NCI-H146 treated with DMSO at 0.1 percent for 48 hours (cell line): ENCODE data around the gene MAMDC2.
"Not testable (repeated sequence)": the region's sequence is repeated elsewhere in the genome, so short reads cannot be mapped to it uniquely, and the experiment has no call there.

ENCODE experiments used
- DNase-seq: peaks from one replicate; lab custom pipeline; 2025; ENCODE audit not compliant: unreplicated experiment; lab: John Stamatoyannopoulos, UW

The MAMDC2 gene

DNA sequence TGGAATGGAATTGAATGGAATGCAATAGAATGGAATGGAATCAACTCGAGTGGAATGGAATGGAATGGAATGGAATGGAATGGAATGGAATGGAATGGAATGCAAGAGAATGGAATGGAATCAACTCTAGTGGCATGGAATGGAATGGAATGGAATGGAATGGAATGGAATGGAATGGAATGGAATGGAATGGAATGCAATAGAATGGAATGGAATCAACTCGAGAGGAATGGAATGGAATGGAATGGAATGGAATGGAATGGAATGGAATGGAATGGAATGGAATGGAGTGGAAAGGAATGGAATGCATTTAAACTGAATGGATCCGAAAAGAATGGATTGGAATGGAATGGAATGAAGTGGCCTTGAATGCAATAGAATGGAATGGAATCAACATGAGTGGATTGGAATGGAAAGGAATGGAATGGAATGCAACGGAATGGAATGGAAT, 5.5 kb upstream of the MAMDC2 start:
- DNase-seq: not testable (repeated sequence)

DNA sequence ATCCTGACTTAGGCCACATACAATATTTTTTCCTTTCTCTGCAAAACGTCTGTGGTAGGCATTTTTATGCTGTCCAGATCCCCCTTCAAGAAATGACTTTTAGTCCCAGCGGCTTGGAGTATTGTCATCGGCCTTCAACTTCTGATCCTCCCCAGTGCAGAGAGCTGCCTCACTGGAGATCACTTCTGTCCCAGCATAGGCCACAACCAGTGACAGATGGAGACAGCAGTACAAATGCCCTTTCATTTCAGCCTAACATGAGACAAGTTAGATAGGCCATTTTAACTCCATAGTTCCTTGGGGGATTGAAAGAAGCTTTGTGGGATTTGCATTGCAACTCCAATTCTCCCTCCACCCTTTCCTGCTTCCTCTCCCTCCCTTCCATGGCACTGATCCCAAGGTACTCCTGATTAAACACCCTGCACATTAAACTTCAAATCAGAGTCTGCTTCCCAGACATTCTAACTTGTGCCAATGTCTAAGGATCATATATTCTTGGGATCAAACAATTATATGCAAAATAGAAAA, 3.2 kb upstream of the MAMDC2 start:
- DNase-seq: no peak

DNA sequence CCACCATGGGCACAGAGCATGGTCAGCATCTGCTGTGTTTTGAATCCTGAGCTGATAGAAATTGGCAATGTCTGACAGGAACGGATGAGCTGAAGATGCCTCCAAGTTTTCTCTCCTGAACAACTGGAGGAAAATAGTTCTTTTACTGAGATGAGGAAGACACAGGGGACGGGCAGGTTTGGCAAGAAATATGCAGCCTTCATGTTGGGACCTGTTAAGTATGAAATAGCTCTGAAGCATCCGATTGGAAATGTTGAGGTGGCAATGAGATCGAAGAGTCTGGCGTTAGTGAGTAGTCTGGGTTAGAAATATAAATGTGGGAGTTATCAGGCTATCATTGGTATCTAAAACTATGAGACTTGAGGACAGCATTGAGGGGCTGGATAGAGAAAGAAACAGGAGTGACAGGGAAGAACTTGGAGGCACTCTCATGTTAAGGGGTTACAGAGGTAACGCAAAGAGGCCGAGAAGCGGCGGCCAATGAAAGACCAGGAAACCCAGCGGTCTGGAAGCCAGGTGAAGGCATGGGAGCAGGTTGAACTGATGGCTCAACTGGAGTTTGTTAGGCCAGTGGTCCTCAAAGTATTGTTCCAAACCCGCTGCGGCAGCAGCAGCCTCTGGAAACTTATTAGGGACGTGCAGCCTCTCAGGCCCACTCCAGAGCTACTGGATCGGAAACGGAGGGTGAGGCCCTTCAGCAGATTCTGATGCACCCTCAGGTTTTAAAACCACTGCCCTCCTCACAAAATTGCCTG, 1.0 kb upstream of the MAMDC2 start:
- DNase-seq: no peak

DNA sequence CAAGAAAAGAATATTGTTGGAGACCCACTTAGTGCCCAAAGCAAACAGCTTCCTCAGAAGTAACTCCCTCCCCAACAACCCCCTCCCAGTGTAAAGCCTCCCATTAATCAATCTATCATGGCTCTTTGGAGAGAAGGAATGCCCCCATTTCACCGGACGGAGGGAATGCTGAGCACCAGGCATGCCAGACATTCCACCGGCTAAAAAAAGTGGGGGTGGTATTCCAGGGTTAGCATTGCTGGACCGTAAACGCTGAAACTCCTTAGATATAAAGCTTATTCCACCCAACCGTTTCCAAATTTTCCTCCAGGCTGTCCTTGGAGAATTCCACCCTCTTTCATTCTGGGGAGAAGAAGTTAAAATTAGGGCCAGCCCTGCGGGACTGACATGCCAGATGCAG, 363 bp upstream of the MAMDC2 start:
- DNase-seq: no peak

DNA sequence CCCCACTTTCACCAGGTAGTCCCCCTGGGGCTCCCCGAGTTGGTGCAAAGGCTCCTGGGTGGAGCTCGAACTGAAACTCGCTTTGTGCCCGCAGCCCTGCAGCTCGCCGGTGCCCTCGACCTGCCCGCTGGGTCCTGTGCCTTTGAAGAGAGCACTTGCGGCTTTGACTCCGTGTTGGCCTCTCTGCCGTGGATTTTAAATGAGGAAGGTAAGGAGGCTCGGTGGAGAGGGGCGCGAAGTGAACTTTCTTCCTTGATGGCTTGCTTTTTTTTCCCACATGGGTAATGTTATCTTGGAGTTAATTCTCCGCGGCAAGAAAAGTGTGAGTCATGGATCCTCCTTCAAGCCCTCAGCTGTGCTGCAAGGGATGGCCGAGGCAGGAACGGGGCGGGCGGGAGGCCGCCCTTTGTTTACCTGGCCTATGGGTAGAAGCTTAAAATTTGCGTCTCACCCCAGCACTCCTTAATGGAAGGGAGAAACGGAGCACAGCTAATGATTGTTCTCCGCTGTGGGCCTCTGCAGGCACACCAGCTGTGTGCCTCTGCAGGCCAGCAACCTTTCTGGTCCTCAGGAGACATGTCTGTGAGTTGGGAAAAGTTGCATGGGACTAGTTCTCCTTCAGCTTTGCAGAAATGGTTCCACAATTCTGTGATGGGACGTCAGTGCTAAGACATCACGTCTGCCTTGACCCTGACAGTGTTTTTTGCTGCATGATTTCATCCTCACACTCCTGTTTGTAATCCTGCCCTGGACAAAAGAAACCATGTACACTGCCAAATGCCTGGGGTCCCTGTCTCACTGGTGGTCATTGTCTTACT, 1.1 kb downstream of the MAMDC2 start:
- no peak for DNase-seq

DNA sequence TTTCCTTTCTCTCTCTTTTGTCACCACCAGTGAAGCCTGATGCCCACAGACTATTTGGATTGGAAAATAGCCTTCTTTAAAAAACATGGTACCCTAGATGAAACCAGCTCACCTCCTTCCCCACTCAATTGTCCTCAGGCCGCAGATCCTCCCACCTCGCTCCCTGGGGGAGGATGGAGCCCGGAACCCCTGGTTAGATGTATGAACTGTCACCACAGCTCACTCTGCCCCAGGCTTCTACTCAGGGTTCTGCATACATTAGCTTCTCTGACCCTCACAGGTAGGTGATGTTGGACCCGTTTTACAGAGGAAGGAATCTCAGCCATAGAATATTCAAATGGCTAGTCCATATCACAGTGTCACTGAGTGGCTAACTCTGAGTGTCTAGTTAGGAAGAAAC, 1.8 kb downstream of the MAMDC2 start:
- no peak for DNase-seq

DNA sequence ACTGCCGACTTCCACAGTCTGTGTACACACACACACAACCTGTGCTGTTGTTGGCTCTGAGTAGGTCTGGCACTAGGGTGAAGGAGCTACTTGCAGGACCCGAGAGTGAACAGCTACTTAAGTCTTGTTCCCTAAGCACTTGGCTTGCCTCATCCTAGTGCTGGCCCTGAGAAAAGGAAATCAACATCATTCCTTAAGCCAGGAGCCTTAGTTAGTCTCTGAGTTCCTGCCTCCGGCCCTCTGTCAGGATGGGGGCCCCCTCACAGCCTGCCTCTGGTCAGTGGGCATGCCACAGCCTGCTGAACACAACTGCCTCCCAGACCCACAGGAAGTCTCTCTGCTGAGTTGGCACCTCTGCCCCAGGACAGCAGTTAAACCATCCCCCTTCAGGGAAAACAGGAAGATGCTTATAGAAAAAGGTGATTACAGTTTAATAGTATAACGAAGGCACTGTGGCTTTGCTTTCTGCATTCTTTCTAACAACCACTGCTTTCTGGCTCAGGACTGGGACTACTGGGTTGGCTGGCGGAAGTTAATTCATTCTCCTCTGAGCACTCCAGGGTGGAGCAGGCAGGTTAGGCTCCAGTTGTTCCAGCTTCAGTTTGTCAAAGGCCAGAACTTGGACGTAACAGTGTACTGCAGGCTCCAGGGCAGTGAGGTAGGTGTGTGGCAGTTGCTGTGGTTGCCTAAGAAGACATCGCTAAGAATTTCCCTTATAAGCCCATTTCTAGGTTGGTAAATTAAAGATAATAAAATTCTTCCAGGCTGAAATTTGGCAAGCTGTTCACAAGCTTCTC, 2.8 kb downstream of the MAMDC2 start:
- no peak for DNase-seq

DNA sequence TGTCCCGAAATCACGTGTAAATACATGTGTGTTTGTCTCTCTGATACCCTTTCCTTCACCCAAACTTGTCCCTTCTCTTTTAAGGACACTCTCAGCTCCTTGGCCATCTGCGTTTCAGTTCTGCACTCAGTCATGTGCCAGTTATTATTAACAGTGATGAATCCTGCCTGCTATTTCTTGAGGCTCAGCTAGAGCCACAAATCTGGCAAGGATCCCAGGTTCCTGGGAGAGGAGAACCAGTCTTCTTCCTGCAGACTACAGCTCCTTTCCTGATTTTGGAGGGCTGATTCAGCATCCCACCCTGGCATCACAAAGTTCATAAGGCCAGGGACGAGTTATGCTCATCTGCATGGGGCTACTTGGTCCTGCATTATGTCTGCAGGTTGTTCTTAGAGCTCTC, 5.6 kb downstream of the MAMDC2 start:
- no peak for DNase-seq

DNA sequence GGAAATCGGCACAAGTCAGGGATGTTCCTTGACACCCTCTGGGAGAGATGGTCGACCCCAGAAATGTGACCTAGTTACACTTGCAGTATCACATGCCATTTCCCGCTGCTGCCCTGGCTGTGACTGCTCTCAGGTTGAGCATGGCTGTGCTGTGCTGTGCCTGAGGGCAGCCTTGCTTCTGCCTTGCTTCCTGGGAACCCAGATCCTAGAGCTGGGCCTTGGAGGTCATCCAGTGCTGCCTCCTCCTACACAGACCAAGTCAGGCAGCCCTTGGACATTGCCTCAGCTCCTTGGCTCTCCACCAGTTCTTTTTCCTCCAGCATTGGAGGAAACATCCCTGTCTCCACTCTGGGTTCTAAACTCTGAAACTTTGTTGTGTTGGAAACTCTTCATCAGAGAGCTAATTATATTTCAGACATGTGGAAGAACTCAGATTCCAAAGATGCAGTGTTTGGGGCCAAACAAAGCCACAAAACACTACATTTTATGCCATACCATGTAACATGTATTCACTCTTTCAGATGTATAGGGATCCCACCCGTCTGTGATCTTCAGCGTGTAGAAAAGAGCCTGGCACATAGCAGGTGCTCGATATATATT, 6.1 kb downstream of the MAMDC2 start:
- no peak for DNase-seq

DNA sequence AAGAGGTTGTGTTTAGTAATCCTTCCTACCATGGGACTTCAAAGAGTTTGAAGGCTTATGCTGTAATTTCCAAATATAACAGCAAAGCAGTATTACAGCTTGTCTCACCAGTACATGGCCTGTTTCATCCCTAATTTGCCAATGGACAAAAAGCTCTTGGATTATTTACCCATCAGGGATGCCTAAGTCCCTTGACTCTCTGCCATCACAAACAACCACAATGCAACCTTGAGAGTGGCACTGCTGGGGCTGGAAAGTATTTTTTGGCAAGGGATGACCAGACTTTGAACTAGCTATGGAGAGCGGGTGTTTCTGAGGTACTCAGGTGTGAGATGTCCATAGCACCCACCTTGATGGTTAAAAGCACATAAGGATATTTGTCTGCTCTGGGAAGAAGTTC, 9.1 kb downstream of the MAMDC2 start:
- DNase-seq: no peak

DNA sequence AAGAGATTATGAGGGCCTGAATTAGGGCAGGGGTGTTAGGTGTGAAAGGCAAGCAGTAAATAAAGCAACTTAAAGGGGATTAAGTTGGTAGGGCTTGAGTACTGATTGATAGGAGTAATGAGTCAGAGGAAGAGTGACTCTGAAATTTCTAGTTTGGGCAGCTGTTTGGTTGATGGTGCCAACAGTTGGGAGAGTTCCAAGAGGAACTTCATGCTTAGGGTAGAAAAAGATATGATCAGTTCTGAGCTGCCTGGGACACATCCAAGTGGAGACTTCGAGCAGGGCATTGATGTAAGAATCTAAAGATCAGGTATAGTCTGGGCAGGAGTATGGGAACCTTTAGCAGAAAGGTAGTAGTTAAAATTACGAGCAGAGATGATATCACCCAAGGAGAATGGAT, 10.2 kb downstream of the MAMDC2 start:
- no peak for DNase-seq

DNA sequence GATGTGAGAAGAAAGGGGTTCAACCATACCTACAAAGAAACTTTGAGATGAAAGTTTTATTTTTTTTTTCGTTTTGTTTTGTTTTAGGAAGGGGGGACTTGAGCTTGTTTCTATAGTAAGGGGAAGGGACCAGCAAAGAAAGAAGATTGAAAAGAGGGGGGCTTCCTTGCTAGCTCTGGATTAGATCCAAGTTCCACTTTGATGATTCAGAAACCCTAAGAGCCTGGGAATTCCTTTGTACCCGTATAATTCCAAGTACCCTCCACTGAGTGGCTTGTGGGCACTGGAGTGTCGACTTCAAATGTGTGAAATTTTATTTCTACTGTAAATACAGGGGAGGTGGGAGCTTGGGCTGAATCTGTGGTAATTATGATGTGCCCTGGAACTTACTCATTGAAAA, 10.9 kb downstream of the MAMDC2 start:
- no peak for DNase-seq

DNA sequence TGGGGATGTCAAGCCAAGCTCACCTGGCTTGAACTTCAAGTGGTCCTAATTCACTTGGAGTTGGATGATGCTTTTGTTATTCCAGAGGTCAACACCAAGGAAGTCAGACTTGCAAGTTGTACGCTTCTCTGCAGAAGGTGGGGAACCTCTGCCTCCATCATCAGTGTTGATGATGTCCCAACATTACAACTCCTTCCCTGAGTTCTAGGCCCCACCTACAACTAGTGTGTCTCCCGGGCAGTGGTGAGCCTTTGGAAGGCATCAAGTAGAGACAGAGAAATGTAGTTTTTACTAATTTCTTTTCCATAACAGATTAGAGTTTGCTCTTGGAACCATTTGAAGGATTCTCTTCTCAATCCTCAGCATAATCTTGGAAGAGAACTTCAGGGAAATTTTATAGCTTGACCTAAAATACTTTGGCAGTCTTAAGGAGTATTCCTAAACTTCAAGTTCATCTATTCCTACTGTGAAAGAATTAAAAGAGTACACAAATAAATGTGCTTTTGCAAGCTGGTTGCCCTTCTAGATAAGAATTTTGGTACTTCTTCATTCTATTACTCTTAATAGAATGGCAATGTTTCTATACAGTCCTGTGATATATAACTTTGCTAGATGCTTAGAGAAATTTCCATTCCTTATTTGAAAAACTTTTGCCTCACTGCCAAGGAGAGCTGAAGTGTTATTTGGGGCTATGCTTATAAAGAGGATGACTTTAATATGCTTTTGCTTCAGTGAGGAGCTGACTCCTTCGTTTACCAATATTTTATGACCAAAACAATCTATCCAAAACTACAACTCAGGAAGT, 12.0 kb downstream of the MAMDC2 start:
- DNase-seq: no peak

DNA sequence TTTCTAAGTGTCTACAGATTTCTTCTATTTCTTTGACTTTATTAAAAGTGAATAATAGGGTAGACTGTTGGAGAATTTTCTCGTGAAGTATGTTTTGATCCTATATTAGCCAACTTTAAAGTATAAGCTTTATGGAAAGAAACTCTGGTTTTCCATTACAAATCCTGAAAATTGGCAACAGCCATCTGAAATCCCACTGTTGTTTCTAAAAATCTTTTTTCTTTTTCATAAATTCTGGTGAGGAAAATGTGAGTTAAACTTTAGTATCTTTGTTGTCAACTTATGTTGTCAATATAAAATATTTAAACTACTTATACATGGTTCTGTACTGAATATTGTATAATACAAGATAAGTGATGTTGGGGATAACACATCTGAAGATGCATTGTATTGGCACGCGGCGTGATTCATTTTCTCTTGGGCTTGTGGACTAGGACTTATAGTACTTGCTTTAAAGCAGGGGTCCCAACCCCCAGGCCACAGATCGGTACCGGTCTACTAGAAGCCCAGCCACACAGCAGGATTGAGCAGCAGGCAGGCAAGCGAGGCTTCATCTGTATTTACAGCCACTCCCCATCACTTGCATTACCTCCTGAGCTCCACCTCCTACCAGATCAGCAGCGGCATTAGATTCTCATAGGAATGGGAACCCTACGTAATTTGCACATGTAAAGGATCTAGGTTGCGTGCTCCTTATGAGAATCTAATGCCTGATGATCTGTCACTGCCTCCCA, 12.7 kb downstream of the MAMDC2 start:
- DNase-seq: no peak

DNA sequence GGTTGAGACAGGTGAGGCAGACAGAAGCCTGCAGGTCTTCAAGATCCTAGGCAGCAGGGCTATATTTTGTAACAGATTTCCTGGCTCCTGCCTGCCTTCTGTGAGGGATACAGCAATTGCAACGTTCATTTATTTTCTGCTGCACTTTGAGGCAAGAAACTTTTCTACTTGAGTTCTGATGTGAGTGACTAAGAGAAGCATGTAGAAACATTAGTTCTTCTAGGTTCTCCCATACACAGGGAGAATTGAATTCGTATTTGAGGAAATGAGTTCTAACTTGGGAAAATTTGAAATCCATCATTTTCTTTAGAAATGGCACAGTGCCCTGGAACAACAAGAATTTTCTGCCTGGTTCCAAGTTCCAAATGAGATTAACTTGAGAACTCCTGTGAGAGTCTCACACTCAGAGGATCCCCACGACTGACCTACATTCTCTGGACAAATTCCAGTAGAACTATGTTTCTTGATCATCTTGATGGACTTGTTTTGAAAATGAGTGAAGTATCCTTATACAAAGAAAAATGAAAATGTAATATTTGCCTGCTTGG, 15.0 kb downstream of the MAMDC2 start:
- no peak for DNase-seq

DNA sequence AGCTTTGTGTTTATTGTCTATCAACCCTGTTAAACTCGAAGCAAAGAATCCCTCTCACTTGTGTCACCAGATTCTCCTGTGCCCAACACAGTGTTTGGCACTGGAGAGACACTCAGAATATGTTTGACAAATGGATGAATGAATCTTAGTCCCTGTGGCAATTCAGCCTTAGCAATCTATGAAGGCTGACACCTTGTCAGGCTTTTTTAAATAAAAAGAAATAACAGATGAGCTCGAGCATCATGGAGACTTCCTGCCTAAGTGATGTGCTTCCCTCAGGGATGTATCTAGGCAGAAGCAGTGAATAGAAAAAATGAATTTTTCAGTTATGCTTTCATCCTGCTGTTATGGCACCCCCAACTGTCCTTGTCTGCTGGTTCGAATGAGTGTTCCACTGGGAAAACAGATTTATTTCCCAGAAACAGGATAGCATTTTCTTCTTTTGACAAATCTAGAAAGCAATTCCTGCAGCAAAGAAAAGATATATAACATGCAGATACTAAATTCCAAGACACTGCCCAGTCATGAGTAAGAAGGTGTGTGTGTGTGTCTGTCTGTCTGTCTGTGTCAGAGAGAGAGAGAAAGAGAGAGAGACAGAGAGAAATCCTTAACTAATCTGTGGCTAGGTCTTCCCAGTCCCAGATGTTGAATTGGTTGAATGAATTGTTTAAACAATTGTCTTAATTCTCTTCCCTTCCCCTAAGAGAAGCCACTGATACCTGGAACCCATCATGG, 16.7 kb downstream of the MAMDC2 start:
- no peak for DNase-seq

DNA sequence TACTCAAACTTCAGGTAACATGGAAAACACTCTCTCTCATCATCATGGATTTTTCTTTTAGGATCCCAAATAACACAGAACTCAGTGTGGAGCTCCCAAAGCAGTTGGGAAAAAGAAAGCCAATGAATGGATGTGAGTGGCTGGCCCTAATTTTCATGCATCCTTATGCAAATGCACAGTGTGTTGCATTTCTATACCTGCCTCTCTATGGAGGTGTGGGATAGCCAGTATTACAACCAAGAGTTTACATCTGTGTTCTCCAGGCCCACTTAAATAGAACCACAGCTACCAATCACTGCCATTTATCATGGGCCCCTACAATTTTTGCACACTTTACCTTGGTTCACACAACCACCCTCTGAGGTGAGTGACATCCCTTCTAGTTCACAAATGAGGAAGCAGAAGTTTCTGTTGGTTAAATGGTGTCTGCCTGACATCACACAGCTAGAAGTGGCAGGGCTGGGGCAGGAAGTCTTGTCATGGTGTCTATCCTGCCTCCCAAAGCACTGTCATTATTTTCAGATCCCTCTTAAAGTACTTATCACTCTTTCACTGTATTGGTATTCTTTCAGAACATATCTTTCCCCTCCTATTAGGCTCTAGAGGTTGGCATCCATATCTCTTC, 17.3 kb downstream of the MAMDC2 start:
- no peak for DNase-seq

DNA sequence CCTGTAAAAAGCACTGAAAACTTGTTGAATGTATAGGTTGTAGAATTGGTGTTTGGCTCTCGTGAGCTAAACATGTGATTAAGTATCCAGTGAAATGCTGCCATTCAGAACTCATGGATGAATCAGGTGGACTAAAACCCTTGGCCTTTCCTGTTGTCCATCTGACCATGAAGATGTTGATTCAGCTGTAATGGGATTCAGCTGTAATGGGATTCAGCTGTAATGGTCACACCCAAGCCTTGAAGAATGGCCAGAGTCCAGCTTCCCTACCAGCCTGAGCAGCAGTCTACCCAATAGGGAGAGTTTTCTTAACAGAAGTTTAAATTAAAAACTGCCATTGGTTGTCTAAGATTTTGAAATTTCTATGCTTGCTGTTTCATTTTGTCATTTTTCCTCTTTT, 18.1 kb downstream of the MAMDC2 start:
- DNase-seq: peak; percentile 61
